HG03097 (cell line): ENCODE results near the gene CMSS1.
"Not testable (repeated sequence)": the region's sequence is repeated elsewhere in the genome, so short reads cannot be mapped to it uniquely, and the experiment has no call there.

ENCODE experiments used
- ATAC-seq: cut with Tn5 transposase; IDR thresholded peaks from one replicate; pipeline ENCODE4 v1.9.1; 2021; ENCODE audit not compliant: unreplicated experiment, low FRiP score

Gene CMSS1

GRCh38 chr3:100042166-100042981, 224.7 kb downstream of the CMSS1 start:
- ATAC-seq, result no peak

GRCh38 chr3:100043271-100043670, 225.6 kb downstream of the CMSS1 start:
- no peak for ATAC-seq

GRCh38 chr3:100044369-100044768, 226.7 kb downstream of the CMSS1 start:
- peak; percentile 67 for ATAC-seq

- no peak for ATAC-seq
Measured at GRCh38 chr3:100045696-100046095, 228.0 kb downstream of the CMSS1 start.

GRCh38 chr3:100046986-100047385, 229.3 kb downstream of the CMSS1 start:
- ATAC-seq, result no peak

- ATAC-seq, result peak; percentile 78
Measured at GRCh38 chr3:100047455-100048141, 229.9 kb downstream of the CMSS1 start.

- no peak for ATAC-seq
Measured at GRCh38 chr3:100048248-100048647, 230.6 kb downstream of the CMSS1 start.

GRCh38 chr3:100051513-100051912, 233.9 kb downstream of the CMSS1 start:
- ATAC-seq, result not testable (repeated sequence)

- ATAC-seq, result no peak
Measured at GRCh38 chr3:100053951-100054620, 236.4 kb downstream of the CMSS1 start.

GRCh38 chr3:100057716-100058575, 240.3 kb downstream of the CMSS1 start:
- no peak for ATAC-seq

GRCh38 chr3:100059472-100059871, 241.8 kb downstream of the CMSS1 start:
- no peak for ATAC-seq

- ATAC-seq, result no peak
Measured at GRCh38 chr3:100060685-100061484, 243.2 kb downstream of the CMSS1 start.

GRCh38 chr3:100062665-100063064, 245.0 kb downstream of the CMSS1 start:
- no peak for ATAC-seq

GRCh38 chr3:100063929-100064461, 246.3 kb downstream of the CMSS1 start:
- no peak for ATAC-seq

GRCh38 chr3:100067589-100067988, 249.9 kb downstream of the CMSS1 start:
- ATAC-seq, result no peak

- peak; percentile 45 for ATAC-seq
Measured at GRCh38 chr3:100068826-100069225, 251.2 kb downstream of the CMSS1 start.

- ATAC-seq, result no peak
Measured at GRCh38 chr3:100069472-100069871, 251.8 kb downstream of the CMSS1 start.

GRCh38 chr3:100072326-100073048, 254.8 kb downstream of the CMSS1 start:
- ATAC-seq, result no peak
